HG03442 (cell line): ENCODE data around the gene CARMIL3.

Experiments used
- ATAC-seq: cut with Tn5 transposase; IDR thresholded peaks from one replicate; pipeline ENCODE4 v1.9.1; 2021; ENCODE audit warnings: mild to moderate bottlenecking, moderate library complexity; ENCODE audit not compliant: unreplicated experiment

Gene CARMIL3

DNA sequence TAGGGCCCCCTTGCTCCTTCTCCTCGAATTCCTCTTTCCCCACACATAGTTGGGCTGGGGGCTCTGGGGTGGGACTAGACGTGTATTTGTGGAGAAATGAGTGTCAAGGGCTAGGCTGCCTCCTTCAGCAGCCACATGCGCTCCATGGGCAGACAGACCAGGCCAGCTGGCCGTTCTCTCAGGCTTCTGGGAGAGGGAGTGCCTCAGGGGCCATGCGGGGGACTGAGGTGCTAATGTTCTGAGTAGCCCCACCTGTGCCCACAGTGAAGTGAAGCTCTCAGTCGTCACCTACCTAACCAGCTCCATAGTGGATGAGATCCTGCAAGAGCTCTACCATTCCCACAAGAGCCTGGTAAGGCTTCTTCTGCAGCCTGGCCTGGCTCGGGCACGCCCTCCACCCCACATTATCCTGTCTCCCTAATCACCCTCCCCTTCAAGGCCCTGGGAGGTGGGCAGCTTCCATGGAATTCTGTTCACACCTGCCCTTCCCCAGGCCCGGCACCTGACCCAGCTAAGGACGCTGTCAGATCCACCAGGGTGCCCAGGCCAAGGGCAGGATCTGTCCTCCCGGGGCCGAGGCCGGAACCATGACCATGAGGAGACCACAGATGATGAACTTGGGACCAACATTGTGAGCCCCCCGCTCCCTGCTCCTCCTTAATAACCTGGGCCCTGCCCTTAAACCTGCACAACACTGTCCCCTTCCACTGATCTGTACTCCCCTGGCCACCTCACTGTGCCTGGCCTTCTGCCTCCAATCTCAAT is 10.6 kb downstream of the CARMIL3 start:
- ATAC-seq: no peak

DNA sequence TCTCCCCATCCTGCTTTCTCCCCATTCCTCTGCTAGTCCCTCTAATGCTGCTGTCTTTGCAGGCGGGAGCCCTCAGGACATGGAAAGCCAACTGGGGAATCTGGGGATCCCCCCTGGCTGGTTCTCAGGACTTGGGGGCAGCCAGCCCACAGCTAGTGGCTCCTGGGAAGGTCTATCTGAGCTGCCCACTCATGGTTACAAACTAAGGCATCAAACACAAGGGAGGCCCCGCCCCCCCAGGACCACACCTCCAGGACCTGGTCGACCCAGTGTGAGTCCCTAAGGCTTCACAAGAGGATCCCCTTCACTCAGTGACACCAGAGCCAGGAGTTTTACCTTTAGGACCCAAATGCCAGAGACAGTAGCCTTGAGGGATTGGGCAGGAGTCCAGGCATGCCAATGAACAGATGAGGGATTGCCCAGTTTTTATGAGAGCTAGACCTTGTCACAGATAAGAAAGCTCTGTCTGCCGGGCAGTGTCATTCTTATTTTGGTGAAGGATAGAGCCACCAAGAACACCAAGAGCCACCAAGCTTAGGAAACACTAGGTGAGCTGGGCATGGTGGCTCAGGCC is 11.5 kb downstream of the CARMIL3 start:
- no peak for ATAC-seq

DNA sequence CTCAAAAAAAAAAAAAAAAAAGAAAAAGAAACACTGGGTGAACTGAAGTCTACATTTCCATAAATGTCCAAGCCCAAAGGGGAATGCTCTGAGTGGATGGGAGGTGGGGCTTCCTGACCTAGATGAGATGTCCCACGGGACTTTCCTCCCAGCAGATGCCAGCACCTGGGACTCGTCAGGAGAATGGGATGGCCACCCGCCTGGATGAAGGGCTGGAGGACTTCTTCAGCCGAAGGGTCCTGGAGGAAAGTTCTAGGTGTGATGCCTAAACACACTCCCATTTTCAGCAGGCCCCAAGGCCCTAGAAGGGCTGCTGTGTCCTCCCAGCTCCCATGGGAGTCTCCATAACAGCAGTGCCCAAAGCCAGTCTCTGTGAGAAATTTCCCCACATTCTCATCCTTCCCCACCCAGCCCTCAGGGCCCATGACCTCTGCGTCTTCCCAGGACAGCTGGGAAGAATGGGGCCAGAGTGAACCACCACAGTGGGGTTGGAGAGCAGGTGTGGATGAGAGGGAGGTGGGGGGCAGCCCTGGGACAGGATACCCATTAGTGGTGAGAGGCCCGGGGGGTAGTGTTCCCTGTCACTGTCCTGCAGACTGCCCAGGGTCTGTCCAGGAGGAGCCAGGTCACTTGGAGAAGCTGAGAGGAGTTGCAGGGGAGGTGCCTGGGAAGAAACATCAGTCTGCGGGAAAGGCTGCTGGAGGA is 12.4 kb downstream of the CARMIL3 start:
- no peak for ATAC-seq

DNA sequence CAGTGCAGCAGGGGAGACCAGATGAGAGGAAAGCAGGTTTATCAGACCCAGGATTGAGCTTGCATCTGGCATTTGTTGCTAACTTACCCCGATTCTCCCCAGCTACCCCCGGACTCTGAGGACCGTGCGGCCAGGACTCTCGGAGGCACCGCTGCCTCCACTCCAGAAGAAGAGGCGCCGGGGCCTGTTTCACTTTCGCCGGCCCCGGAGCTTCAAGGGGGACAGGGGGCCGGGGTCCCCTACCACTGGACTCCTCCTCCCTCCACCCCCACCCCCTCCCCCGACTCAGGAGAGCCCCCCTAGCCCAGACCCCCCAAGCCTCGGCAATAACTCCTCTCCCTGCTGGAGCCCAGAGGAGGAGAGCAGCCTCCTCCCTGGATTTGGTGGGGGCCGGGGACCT is 13.0 kb downstream of the CARMIL3 start:
- ATAC-seq: no peak

DNA sequence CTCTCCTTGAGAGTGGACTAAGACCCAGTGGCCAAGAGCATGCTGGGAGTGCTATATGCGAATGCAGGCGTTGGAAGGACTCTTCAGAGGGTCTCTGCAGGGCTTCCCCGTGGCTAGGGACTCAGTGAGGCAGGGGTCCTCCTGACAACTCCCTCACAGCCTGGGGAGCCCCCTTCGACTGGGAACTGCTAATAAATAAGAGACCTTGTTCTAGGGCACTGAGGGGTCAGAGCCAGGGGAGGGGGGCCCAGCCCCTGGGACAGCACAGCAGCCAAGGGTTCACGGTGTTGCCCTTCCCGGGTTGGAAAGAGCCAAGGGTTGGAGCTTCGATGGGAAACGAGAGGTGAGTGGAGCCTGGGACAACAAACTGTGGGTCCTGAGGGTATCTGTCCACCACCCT is 13.6 kb downstream of the CARMIL3 start:
- no peak for ATAC-seq

DNA sequence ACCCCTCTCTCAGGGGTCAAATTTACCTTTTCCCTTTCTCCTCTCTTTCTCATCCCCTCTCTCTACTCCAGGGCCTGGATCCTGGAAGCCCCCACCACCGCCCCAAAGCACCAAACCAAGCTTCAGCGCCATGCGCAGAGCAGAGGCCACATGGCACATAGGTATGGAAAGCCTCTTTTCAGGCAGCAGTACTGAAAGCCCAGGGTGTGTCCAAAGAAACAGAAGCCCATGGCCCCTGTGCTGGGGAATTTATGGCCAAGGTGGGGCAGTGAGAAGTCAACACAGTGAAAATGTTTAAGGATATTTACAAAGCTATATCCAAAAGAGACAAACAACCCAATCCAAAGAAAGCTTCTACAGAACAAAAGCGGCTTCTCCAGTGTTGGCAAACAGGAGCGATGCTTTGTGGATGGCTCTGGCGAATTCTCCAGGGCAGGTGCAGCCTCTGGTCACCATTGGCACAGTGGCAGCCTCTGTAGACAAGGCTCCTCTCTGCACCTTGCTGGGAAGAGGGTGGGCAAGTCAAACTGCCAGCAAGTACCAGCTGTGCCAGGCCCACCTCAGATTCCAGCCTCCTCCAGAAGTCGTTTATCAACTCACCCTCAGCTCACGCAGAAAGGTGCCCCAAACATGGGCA is 14.8 kb downstream of the CARMIL3 start:
- ATAC-seq: no peak

DNA sequence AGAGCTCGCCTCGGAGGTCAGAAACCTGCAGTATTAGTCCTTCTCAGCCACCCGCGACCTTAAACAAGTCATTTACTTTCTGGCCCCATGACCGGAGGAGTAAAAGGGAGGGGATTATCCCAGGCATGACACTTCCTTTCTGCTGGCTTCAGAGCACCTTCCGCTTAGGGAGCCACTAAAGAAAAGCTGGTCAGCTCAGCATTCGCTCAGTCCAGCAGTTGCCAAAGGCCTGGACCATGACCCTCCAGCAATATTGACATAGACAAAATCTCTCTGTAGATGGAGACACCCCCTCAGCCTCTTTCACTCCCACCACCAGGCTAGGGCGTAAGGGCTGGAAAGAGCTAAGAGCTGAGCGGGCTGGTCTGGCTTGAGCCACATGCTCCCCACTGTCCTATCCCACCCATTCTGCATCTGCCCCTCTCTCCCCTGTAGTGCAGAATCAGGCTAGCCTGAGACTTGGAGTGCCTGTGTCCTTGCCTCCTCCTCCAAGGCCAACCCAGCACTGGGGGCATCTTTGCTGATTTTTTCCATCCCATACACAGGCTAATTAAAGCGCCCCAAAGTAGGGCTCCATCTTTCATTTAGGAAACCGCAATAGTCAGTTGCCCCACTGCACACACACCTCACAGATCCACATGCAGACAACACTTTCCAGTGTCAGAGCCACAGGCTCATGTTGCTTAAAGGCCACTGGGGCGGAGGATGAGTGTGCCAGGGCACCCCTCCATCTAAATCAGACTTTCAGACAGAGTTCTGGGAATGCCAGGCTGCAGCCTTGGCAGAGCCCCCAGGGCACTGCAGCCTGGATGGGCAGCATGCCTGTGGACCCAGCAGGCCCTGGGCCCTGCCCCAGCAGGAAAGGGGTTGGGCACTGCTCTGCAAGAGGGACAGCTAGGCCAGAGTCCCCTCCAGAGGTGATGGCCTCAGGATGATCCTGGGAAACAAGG is 15.6 kb downstream of the CARMIL3 start:
- ATAC-seq: no peak

DNA sequence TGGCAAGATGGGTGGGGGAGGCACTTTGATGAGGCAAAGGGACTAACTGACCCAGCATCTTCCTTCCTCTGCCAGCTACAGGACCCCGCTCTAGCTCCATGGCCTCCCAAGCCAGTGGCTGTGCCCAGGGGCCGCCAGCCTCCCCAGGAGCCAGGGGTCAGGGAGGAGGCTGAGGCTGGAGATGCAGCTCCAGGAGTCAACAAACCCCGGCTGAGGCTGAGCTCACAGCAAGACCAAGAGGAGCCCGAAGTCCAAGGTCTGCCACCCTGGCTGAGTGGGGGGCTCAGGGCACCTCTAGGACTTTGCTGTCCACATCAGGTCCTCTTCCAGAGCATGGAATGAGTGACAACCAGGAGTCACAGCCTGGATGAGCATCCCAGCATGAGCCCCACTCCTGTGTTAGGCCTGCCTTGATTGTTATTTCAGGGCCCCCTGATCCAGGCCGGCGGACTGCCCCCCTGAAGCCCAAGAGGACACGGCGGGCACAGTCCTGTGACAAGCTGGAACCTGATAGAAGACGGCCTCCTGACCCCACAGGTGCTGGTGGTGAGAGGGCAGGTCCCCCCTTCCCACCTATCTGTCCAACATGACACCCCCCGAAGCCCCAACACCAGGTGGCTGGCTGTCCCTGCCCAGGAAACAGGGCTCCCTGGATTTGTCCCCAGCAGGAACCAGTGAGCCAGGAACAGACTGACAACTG is 17.1 kb downstream of the CARMIL3 start:
- ATAC-seq: no peak

DNA sequence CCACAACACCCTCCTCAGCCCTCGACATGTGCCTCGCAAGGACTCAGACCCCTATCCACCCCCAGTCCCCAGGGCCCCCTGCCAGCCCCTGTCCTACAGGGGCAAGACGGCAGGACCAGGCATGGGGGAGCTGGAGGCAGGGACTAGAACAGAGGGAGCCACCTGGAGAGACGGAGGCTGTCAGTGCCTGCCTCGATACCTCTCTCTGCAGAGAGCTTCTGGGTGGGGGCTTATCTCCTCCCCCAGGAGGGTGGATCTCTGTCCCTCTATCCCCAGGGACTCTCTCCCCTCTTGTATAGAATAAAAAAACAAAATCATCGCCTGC is 17.6 kb downstream of the CARMIL3 start:
- ATAC-seq: no peak

DNA sequence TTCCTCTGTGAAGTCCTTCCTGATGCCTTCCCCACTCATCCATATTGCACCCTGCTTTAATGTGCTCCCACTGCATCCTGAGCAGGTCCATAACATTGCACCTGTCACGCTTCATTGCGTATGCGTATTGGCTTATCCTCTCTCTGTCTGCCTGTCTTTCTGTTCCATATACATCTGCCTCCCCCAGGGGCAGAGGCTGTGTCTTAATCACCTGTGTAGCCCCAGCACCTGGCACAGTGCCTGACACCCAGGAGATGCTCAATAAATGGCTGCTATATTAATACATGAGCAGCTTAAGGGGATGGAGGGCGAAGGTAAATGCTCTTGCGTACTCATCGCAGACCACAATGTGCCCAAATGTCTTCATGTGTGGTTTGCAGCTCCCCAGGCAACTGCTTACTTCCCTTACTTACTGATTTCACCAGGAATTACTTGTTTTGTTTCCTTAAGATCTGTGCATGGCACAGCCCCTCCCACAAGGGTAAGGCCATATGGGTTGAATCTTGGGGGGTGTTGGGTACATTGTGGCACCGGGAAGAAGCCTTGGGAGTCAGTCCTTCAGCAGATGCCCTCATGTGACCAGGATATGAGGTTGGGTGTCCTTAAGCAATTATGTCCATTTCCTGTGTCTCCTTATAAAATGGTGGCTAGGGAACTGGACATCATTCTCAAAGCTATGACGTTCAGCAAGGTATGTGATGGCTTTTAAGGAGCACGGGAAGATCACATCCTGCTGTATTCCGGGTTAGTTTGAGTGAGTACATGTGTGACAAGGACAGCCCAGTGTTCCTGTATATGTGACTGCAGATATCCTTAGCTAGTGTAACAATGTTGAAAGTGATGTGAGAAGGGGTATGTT is 18.7 kb downstream of the CARMIL3 start:
- no peak for ATAC-seq

DNA sequence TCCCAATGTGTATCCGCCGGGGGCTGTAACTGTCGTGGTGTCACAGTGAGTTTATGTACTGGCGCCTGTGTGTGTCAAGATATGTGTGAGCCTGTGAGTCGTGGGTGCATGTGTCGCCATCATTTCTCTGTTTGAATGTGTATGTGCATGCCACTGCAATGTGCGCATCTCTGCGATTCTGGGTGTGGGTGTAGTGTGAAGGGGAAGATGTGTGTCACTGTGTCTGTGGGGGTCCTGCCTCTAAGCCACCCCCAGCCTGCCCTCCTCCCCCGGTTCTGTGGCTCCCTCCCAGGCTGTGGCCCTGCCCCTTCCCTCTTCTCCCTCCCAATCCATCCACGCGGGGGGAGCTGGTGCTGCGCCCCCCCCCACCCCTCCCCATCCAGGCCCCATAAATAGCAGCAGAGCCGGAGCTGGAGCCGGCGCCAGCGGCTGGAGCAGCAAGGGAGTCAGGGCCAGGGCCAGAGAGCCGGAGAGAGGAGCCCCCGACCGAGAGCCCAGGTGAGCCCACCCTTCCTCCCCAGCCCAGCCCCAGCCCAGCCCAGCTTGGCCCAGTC is 19.4 kb downstream of the CARMIL3 start, which contains the start of gene CPNE6:
Gene CPNE6 (plus strand): TSS at position 419 of the 554 bp plus-strand sequence. CDS start 1,375 bp downstream, outside the sequence.
- ATAC-seq: no peak

DNA sequence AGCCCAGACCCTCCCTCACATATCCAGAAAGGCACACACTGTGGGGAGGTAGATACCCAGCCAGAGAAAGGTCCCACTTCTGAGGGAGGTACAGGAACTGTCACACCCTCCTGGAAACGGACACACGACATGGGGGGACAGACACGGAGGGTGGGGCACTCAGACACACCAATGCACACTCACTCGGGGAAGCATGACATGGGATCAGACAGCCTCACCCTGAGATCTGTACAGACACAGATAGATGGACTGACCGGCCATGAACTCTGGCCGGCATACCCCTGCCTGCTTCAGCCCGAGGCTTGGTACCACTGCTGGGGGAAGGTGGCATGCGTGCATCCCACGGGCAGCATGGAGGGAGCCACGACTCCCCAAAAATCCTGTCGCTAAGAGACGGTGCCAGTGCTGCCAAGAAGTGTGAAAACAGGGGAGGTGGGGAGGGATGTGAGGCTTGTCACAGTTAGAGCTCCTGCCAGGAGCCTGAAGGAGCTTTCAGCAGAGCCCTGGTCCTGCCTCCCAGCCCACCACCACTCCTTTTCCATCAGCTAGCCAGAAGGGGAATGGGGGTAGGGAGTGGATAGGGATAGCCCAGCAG is 20.1 kb downstream of the CARMIL3 start:
- no peak for ATAC-seq

DNA sequence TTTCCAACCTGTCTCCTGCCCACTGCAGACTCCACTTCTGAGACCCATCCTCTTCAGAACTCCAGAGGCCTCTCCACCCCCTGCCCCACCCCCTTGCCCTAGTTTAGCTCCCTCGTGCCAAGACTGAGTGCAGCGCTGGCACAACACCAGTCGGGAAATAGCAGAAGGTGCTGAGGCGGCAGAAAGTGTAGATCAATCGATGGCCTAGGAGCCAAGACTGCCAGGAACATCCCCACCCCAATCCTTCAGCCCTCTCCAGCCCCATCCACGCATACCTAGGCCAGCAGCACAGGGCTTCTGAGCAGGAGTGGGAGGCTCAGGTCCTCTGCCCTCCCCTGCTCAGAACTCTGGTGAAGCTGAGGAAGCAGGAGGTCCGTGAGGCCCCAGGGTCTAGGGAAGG is 20.6 kb downstream of the CARMIL3 start:
- ATAC-seq: no peak

DNA sequence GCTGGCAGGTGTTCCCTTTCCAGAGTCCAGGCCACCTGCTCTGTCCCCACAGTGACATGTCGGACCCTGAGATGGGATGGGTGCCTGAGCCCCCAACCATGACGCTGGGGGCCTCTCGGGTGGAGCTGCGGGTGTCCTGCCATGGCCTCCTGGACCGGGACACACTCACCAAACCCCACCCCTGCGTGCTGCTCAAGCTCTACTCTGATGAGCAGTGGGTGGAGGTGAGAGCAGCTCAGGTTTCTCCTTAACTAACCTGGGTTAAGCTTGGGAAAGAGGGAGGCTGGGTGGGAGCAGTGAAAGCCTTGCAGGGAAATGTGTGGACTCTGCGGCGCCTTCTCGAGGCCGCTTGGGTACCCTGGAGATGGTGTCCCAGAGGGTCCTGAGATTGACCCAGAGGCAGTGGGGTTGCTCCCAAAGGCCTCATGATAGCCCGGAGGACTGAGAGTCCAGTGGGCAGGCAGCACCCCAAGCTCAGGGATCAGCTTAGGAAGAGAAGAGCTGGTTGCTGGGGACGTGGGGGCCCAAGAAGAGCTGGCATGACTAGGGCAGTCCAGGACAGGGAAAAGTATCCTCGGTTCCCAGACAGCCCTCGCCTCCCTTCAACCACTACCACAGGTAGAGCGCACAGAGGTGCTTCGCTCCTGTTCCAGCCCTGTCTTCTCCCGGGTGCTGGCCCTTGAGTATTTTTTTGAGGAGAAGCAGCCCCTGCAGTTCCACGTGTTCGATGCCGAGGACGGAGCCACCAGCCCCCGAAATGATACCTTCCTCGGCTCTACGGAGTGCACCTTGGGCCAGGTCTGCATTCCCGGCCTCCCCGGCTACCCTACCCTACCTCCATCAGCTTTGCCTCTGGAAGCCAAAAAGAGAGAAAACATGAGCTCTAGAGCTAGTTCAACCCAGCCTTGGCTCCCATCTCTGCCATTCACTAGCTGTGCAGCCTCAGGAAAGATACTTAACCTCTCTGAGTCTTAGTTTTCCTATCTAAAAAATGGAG is 21.4 kb downstream of the CARMIL3 start:
- ATAC-seq: no peak

DNA sequence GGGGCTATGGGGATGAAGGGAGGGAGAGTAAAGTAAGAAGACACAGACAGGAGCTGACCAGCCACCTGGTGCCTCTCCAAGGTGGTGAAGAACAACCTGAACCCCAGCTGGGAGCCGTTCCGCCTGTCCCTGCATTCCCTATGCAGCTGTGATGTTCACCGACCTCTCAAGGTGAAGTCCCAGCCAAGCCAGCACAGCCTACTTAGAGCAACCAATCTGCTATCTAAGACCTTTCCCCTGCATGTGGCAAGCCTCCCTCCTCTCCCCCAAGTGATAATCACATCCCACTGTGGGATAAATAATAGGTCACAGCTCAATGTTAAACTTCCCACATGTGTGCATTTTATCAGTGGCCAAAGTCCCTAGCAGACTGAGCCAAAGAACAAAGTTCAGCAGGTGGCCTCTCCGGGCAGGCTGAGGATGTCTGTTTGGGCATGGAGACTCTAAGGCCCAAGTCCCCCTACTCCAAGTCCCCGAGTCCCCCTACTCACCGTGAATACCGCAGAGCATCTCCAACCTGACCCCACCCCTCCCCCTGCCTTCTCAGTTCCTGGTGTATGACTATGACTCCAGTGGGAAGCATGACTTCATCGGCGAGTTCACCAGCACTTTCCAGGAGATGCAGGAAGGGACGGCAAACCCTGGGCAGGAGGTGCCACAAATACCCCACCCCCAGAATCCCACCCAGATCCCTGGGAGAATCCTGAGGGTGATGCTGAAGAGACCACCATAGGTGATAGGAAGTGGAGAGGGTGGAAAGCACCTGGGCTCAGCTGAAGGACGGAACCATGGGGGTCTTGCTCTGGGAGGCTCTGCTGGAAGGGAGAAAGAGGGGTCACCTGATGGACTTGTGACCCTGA is 23.0 kb downstream of the CARMIL3 start:
- ATAC-seq: no peak
